ENCODE results near the gene GRIP1. TPM values are rescaled to one million over a fixed set of nuclear protein-coding genes. Genes with fewer than 3 reads are reported as not detected.

Gene GRIP1
- total RNA-seq, 4 donors from 2014 or later, result 14.3 to 319 (median 20.6) TPM

GRCh38 chr12:66598079-66598478 is 80.8 kb downstream of the GRIP1 start:
- 79% methylated on average over 4 of the region's 4 CpGs for WGBS
- no peak overlapping the region for H3K4me3 ChIP-seq
- H3K4me1 ChIP-seq, result no peaks in the 10 kb centered on the region
- H3K27ac ChIP-seq, result no peak overlapping the region
- no peaks in the 10 kb centered on the region for H3K27me3 ChIP-seq
- no peaks in the 10 kb centered on the region for H3K36me3 ChIP-seq
- TF ChIP-seq EP300 (IDR thresholded peaks at IDR 0.05), result no peak
- no peak for TF ChIP-seq POLR2AphosphoS5 (IDR thresholded peaks at IDR 0.05)
- TF ChIP-seq POLR2A (IDR thresholded peaks at IDR 0.05), result no peak
- TF ChIP-seq CTCF (IDR thresholded peaks at IDR 0.05), result no peak
- no peaks in the 10 kb centered on the region for H3K9me3 ChIP-seq
- DNase-seq (ENCODE audit: low spot score in 2 of 2), result no peak

GRCh38 chr12:66596199-66596598 is 82.7 kb downstream of the GRIP1 start:
- 61% methylated on average over 2 of the region's 2 CpGs for WGBS
- Histone ChIP-seq H3K27ac (no peak overlapping the region), H3K27me3 (no peaks in the 10 kb centered on the region), H3K9me3 (no peaks in the 10 kb centered on the region), H3K36me3 (no peaks in the 10 kb centered on the region), H3K4me3 (no peak overlapping the region), H3K4me1 (no peaks in the 10 kb centered on the region)
- TF ChIP-seq POLR2AphosphoS5 (IDR thresholded peaks at IDR 0.05), result no peak
- no peak for TF ChIP-seq POLR2A (IDR thresholded peaks at IDR 0.05)
- TF ChIP-seq CTCF (IDR thresholded peaks at IDR 0.05), result no peak
- no peak for TF ChIP-seq EP300 (IDR thresholded peaks at IDR 0.05)
- no peak for DNase-seq (ENCODE audit: low spot score in 2 of 2)

- no peak overlapping the region for H3K27ac ChIP-seq
- no peaks in the 10 kb centered on the region for H3K9me3 ChIP-seq
- H3K4me1 ChIP-seq, result no peaks in the 10 kb centered on the region
- TF ChIP-seq CTCF (IDR thresholded peaks at IDR 0.05) (no peak), EP300 (IDR thresholded peaks at IDR 0.05) (no peak), POLR2A (IDR thresholded peaks at IDR 0.05) (no peak), POLR2AphosphoS5 (IDR thresholded peaks at IDR 0.05) (no peak)
- no peak for DNase-seq (ENCODE audit: low spot score in 2 of 2)
- no peaks in the 10 kb centered on the region for H3K36me3 ChIP-seq
- no peak overlapping the region for H3K4me3 ChIP-seq
- H3K27me3 ChIP-seq, result no peaks in the 10 kb centered on the region
These were observed 84.2 kb downstream of the GRIP1 start for GRCh38 chr12:66594688-66595087.

GRCh38 chr12:66590275-66590985 is 88.4 kb downstream of the GRIP1 start:
- Histone ChIP-seq H3K9me3 (no peaks in the 10 kb centered on the region), H3K4me1 (no peaks in the 10 kb centered on the region), H3K27ac (no peak overlapping the region), H3K27me3 (no peaks in the 10 kb centered on the region), H3K36me3 (no peaks in the 10 kb centered on the region), H3K4me3 (no peak overlapping the region)
- no peak for DNase-seq (ENCODE audit: low spot score in 2 of 2)
- no peak for TF ChIP-seq EP300 (IDR thresholded peaks at IDR 0.05)
- no peak for TF ChIP-seq CTCF (IDR thresholded peaks at IDR 0.05)
- TF ChIP-seq POLR2A (IDR thresholded peaks at IDR 0.05), result no peak
- 43% methylated on average over 2 of the region's 2 CpGs for WGBS

- Histone ChIP-seq H3K9me3 (no peaks in the 10 kb centered on the region), H3K36me3 (no peaks in the 10 kb centered on the region), H3K4me1 (no peaks in the 10 kb centered on the region), H3K27ac (no peak overlapping the region), H3K4me3 (no peak overlapping the region), H3K27me3 (no peaks in the 10 kb centered on the region)
- no peak for TF ChIP-seq POLR2AphosphoS5 (IDR thresholded peaks at IDR 0.05)
- TF ChIP-seq CTCF (IDR thresholded peaks at IDR 0.05), result no peak
- TF ChIP-seq POLR2A (IDR thresholded peaks at IDR 0.05), result no peak
- no peak for TF ChIP-seq EP300 (IDR thresholded peaks at IDR 0.05)
- 84% methylated on average over 3 of the region's 3 CpGs for WGBS
- DNase-seq (ENCODE audit: low spot score in 2 of 2), result no peak
These were observed 89.8 kb downstream of the GRIP1 start for GRCh38 chr12:66589095-66589494.
